NCI-H526 (cell line): ENCODE measurements around the gene HOXC6.

Experiments used
- DNase-seq, 2 experiments: peaks; one replicate each; lab custom pipeline; 2025; lab: John Stamatoyannopoulos, UW

Gene HOXC6

DNA sequence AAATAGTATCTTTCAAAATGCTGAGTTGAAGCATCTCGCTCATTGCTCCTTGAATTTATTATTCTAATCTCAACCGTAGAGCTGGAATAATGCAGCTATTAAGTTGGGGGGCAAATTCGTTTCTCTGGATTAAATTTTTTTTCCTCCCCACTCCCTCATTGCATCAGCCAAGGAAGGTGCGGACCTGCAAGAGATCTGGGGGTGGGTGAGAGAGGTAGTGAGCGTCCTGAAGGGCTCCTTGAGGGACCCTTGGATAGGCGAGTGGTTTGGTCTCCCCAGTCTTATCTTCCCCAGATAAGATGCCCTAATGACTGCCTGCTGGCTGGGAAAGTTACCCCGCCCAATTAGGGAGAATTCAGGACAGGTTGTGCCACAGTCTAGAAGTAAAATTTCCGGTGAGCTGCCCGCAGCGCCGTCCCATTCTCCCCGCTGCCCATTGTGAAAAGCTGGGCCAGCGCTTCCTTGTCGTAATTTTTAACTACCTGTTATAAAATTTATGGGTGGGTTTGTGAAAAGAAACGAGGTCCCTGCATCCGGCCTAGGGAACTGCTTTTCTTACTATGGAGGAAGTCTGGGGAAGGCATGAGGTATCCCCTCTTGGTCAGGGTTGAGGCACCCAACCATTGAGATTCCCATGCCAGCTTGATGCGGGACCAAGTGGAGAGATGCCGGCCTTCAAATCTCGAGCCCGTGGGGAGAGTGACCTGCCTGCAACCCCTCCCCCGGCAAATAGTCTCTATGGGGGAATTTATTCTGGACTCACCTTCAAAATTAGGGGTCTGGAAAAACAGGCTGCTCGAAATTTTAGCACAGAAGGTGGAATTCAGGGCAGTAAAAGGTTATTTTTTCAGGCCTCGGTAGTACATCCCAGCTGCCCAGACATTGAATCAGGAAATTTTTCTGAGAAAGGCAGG is 13.0 kb upstream of the HOXC6 start:
- DNase-seq, result no peak

DNA sequence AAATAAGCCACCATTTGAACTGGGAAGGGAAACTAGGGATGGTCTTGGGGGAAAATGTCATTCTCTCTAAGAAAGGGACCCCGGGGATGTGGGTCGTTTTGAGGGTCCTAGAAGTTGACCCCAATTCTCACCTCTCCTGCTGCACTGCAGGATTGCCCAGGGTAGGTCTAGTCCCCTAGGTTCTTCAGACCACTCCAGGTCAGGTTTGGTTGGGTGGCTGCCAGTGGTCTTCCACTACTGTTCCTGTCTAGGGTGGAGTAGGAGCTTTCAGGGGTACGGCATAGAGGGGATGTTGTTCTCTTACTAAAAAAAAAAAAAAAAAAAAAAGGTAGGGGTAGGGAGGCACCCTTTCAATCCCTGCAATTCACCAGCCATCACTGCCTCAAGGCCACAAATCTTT is 12.2 kb upstream of the HOXC6 start:
- no peak for DNase-seq

DNA sequence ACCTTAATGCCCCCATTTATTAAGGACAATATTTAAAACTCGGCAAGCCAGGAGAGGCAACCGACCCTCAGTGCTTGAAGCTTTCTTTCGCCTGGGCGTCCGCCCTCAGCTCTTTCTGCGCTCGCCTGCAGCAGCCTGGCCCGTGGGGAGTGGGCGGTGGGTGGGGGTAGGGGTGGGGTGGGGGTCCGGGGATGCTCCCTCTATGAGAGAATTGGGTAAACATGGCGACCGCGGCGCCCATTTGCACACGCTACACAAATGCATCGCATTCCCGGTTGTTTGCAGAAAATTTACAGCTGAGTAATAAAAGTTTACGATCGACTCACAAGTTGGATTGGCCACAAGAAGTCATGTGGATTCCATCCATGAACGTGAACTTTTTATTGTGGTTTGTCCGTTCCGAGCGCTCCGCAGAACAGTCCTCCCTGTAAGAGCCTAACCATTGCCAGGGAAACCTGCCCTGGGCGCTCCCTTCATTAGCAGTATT is 11.7 kb upstream of the HOXC6 start:
- DNase-seq, result peak; percentile 95 to 96

DNA sequence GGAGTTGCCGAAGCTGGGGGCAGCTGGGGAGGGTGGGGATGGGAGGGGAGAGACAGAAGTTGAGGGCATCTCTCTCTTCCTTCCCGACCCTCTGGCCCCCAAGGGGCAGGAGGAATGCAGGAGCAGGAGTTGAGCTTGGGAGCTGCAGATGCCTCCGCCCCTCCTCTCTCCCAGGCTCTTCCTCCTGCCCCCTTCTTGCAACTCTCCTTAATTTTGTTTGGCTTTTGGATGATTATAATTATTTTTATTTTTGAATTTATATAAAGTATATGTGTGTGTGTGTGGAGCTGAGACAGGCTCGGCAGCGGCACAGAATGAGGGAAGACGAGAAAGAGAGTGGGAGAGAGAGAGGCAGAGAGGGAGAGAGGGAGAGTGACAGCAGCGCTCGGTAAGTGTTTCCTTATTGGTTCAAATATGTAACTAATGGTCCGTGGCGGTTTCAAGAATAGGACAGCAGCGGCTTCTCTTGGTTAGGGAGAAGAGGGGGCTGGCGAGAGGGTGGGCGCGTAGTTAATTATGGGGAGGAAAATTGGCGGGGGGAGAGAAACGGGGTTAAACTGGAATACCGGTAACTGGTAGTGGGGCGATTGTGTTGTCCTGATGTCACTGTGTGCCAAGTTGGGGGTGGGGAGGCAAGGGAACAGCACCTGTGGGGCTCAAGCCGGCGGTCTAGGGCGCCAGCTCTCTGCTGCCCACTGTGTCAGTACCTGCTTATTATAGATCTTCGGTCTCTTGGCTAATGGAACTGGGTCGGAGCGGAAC is 11.0 kb upstream of the HOXC6 start:
- DNase-seq, result no peak

DNA sequence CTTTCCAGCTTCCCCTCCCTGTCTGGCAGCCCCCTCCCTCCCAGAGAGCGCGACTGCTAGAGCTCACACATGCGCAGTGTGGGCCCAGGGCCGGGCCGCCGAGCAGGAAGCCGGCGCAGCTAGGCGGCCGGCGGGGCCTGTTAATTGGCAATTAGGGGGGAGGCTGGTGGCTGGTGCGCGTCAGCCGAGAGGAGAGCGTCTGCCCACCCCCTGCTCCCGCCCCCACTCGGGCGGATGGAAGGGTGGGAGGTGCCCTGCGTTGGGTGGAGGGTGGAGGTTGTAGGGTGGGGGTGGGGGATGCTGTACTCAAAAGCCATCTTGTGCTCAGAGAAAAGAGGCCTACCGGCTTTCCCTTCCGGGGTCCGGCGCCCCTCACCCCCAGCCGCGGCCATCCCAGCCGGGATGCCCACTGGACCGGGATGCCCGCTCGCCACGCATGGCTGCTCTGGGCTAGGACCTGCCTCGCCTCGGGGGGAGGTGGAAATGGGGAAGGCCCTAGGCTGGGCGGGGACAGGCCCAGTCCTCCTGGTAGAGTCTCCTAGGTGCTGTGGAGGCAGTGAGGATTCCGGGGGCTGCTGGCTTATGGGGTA is 10.3 kb upstream of the HOXC6 start:
- peak; percentile 94 to 98 for DNase-seq

DNA sequence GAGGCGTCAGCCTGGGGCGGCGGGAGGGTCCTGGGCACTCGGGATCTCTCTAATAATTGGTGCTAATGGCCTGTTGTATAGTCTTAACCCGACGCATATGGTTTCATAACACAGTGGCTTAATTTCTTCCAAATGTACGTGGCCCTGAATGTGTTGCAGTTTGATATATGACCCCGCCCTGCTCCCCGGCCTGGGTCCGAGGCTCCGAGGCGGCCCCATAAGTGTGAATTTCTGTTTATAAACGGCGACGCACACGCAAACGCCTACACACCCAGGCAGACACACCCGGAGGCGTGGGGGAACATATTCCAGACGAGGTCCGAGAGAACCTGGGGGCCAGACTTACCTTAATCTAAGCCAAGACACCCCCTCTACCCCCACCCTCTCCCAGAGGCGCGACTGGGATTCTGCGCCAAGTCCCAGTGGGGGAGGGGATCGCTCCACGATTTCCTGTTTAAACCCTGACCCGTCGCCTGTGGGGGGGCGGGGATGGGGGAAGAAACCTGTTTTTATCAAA is 9.7 kb upstream of the HOXC6 start:
- DNase-seq, result no peak

DNA sequence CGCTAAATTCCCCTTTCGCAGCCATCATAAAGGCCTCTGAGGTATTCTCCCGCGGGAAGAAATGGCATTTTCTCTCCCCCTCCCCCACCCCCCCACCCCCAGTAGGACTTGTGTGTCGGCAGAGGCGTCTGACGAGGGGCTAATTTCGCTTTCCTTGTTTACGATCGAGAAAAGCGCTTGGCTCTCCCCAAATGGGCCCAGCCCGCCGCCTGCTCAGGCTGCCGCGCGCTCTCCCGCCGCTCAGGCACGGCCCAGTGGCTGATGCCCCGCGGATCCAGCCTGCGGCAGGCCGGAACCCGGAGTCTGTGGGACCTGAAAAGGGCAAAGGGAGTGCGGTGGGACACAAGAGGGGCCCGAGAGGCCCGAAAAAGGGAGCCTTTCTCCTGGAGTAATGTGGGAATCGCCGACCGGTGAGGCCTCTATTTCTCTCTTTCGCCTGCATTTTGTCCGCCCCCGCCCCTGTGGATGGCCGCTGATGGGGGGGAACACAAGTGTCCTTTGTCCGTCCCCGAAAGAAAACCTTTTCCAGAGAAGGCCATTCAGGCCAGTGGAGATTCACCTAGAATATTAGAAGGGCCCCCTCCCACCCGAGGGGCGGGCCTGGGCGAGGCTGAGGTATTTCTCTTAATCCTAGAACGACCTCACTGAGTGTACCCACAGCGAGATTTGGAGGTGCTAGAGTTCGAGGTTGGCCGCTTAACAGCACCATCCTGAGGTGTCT is 9.0 kb upstream of the HOXC6 start:
- DNase-seq, result no peak

DNA sequence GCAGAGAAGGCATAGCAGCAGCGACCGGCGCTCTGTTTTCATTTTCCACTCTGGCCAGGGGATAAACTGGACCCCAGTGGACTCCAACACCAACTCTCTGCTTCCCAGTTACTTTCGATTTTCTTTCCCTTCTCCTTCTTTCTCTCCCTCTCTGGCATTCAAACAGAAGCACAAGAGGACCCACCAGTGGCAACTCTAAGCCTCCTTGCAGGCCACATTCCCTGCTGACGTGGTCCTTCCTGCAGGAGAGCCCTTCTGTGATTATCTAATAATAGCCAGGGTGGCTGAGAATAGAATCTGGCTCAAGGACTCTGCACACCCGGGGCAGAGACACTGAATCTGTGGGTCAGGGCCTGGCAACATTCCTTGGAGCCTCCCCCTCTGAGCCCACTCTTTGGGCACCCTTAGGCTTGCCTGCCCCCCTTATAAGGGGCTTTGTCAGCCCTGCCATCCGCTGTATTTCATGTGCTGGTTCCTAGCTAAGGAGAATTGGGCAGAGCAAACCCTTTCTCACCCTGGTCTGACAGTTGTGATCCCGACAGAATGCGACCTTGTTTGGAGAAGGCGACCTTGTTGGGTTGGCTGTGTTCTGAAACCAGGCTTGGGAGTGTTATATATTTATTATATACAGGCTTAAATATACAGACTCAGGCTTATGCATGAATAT is 8.2 kb upstream of the HOXC6 start:
- no peak for DNase-seq

DNA sequence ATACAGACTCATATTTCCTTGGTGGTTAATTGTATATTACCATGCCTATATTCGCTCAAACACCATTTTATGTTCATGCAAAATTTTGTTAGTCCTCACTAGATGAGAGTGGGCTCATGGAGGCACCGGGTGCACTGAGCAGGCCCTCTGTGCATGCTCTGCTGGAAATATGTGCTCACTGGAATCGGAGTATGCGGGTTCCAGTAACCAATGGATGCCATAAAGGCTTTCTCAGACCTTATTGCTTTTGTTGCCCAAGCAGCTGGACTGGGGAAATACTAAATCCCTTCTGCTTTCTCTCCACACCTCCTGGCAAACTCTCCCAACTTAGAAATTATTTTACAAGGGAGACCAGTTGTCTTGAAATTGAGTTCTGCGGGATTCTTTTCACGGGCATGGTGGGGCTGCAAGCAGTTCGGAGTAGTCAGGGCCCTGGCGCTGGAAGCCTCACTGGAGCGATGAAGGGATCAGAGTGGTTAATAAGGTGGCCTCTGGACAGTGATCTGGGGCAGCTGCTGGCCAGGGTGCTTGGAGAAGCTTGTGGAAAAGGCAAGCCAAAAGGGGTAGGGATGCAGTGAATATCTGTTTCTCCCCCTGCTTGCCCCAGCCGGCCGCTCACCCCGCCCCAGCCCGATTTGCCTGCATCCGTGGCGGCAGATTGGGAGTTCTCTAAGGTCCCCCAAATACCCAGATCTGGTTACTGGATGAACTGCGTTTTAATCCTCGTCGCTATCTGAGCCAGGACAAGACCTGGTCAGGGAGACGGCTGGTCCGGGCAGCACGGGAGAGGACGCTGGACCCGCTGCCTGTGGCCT is 7.4 kb upstream of the HOXC6 start:
- no peak for DNase-seq

DNA sequence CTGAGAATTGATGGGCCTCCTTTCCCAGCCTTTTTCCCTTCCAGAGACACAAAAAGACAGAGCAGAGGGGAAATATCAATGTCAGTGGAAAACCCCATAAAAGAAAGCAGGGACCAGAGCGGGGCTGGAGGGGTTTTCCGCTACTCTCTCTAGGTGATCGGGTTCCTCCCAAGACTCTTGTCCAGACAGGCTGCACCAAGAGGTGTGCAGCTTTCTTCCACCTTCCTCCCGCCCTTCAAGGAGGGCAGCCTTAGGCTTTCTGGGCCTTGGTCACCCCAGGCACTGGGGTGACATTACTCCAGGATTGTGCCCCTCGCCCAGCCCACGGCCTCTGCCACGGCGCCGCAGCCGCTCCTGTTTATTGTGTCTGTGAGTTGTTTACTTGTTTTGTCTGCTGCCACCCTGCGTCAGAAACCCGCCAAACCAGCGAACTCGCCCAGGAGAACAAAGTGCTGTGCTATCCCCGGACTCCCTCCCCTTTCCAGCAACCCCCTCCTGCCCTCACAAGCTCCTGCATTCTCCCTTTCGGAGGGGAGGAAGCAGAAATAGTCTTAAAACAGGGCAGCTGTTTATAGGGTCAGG is 6.7 kb upstream of the HOXC6 start:
- DNase-seq, result no peak

DNA sequence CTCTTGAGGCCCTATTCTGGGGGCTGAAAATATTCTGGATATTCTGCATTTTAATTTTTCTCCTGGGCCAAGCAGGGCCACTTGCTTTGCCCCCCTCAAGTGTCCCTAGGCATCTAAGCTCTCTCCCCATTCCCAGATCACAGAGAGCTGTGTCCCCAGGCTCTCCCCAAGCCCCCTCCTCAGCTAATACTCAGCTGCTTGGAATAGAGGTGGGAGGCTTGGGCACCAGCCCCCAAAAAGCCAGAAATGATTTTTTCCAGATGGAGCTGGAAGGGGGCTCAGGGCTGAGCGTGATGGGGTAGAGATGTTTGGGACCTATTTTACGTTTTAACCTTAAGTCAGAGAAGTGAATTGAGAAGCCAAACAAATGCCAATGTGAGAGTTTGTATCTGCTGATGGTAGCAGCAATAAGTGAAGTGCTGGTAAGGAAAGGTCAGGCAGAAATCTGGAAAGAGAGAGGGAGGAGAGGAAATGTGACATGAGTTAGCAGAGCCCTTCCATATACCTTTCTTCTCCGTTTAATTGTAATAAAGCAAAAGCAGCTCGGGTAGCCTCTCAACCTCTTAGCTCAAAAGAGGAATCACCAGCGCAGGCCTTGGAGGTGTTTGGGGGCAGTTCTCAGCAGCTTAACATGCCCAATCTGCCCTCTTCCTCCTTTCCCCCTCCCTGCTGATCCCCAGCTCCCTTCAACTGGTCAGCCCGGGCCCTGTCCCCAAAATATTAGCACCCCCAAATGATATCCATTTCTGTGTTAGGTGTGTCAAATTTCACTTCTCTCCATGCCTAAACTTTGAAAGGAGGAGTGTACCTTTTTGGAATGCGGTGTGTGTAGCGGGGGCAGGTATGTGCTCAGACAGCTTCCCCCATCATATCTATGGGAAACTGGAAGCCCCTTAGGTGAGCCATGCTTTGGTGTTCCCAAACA is 5.0 kb upstream of the HOXC6 start:
- DNase-seq, result no peak

DNA sequence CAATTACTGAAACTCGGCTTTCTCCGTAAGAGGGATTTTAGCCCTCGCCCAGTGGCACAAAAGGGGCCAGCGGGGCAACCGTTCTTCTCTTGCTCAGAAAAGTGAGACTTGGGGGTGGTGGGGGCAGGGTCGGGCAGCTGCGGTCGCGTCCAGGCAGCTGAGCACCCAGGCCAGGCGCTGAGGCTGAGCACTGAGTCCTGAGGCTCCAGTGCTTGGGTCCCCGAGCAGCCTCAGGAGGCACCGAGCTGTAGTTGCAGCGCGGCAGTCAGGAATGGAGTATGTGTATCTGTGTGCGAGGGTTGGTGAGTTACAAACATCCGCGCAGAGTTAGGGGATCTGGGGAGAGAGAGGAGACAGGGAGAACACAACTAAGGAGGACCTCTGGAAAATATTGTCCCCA is 4.1 kb upstream of the HOXC6 start:
- DNase-seq, result no peak

DNA sequence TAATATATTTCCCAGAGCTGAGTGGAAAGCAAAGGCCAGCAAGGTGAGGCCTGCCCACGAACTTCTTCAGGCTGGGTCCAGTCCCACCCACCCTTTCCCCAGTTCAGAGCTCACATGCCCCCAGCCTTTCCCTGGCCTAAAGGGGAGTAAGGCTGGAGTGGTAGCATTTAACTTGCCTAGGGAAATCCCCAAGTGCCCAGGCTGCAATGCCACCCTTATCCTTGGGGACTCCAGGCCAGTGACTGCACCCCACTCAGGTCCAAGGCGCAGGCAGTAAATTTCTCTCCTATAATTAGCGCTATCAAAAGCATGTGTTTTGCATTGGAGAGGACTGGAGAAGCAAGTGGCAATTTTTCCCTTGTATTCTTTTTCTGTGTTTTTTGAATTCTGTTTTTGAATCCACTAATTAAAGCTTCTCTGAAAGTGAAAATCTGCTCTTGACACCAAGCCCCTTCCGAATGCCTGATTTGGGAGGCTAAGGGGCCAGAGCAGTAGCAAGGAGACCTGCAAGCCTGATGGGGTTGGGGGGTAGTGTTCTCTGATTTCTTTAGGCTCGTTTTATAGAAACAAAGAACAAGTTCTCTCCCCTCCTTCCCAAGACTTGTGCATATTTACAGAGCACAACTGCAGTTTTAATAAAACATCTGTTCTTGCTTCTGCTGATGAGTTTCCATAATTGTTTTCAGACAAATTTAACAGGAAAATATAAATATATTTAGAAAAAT is 3.5 kb upstream of the HOXC6 start:
- DNase-seq, result no peak

DNA sequence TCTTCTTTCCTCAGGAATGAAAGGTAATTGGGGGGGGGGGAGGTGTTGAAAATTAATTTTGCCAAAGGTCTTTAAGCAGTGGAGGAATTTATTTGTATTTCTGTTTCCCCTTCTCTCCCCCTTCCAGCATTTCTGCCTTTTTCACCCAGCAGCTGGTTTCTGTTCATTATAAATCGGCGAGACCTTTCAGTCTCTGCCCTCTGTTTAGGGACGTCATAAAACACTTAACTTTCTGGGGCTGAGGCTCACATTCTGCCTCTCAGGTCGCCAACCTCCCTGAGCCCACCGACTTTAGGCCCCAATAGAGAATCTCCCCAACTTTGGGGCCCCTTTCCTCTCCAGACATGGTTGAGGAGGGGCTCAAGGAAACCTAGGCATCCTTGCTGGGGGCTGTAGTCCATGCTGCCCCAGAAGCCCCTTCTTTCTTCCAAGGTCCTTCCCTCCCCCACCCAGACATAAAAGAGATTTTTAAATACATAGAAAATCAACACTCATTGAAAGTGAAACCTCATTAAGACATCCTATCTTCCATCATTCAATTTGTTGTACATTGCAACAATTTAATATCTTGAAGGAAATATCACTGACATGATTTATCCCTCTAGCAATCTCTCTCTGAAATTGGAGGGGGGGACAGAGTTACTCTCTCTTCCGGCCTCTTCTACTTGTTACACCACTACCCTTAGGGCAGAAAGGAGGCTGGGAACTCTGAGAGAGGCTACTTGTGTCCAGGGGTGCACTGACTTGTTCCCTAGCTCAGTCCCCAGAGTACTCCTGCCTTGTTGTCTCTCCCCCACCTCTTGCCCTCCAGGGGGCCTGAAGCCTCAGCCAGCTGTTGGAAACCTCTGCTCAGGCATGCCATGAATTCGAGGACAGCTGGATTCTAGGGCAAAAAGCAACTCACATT is 2.5 kb upstream of the HOXC6 start:
- no peak for DNase-seq

DNA sequence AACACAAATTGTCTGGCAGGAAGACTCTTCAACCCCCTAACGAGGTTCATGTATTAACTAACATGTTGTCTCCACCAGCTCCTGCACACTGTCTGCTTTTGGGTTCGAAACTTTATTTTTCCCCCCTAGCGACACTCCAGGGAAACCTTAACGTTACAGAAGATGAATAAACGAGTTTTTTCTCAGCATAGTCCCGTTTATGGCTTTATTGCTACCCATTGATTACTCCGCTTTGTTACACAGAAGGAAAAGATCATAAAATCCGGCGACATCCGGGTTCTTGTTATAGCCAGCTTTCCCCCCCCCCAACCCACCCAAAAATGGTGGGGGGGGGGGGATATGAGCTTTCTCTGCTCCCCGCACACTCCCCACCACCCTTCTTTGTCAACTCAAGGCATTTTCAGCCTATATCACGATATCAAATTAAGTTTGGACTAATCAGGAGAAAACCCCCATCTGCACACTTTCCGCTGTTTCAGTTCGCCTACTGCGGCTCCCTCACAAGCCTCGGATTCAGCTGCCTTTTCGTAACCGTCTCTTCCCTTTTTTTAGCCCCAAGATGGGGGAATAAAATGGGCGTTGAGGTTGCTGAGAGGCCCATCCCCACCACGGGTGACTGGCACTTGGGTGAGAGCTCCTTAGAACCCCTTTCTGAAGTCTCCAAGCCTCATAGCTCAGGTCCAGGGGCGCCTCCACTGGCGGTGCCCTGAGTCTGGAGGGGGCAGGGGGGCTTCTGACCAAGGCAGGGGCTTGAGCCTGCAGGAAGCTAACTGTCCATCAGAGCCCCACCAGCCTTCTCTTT is 1.4 kb upstream of the HOXC6 start:
- DNase-seq, result no peak

DNA sequence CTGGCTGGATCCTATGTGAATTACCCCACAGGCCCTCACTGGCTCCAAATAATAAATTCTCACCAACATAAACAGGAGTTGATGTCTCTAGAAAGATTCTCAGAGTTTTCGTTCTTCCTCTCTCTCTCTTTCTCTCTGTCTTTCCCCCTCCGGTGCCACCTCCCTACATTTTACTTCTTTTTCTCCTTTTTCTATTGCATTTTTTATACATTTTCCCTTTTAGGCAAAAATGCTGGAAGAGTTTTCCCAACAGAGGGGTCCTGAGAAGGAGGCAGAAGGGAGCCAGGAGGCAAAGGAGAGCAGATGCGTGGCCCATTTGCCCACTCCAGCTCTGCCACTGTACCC is 826 bp upstream of the HOXC6 start:
- no peak for DNase-seq
